ENCODE data around the gene LEFTY2.
"Not testable (repeated sequence)": the region's sequence is repeated elsewhere in the genome, so short reads cannot be mapped to it uniquely, and the experiment has no call there.

Gene LEFTY2

DNA sequence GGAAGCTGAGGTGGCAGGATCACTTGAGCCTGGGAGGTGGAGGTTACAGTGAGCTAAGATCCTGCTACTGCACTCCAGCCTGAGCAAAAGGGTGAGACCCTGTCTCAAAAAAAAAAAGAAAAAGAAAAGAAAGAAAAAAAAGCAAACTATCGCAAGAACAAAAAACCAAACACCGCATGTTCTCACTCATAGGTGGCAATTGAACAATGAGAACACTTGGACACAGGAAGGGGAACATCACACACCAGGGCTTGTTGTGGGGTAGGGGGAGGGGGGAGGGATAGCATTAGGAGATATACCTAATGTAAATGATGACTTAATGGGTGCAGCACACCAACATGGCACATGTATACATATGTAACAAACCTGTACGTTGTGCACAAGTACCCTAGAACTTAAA lies 11.6 kb downstream of the LEFTY2 start:
- not testable (repeated sequence) for DNase-seq (ENCODE audit: low read depth in 2 of 2)

DNA sequence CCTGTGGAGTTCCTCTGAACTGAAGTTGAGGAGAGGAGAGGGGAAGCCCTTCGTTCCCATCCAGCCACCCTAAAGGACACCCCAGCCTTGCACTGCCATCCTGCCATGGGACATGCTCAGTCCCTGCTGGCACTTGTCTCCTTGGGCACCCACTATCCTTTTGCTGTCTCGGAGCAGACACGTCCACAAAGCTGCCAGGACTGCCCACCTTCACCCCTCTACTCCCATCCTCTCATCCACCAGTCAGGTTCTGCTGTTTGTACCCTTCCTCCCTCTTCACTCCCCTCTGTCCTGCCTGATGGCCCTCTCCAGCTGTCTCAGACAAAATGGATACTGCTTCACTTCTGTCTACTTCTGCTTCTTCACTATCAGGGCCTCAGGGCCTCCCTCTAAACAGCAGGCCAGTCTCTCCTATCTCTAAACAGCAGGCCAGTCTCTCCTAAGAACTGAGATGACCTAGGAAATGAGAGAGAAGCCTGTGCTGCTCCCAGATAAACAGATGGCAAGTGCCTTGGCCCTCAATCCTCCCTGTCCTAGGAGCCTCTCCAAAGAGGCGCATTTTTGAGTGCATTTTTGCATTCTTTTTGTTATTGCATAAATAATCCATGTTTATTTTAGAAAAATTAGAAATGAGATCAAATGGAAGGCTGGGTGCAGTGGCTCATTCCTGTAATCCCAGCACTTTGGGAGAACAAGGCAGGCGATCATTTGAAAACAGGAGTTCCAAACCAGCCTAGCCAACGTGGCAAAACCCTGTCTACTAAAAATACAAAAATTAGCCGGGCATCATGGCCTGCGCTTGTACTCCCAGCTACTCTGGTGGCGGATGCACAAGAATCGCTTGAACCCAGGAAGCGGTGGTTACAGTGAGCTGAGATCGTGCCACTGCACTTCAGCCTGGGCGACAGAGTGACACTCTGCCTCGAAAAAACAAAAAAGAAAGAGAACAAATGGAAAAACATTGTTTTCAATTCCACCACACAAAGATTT lies 12.5 kb downstream of the LEFTY2 start:
- DNase-seq (ENCODE audit: low read depth in 2 of 2): no peak

GRCh38 chr1:225926551-225927113 lies 14.4 kb downstream of the LEFTY2 start:
- DNase-seq (ENCODE audit: low read depth in 2 of 2): no peak

DNA sequence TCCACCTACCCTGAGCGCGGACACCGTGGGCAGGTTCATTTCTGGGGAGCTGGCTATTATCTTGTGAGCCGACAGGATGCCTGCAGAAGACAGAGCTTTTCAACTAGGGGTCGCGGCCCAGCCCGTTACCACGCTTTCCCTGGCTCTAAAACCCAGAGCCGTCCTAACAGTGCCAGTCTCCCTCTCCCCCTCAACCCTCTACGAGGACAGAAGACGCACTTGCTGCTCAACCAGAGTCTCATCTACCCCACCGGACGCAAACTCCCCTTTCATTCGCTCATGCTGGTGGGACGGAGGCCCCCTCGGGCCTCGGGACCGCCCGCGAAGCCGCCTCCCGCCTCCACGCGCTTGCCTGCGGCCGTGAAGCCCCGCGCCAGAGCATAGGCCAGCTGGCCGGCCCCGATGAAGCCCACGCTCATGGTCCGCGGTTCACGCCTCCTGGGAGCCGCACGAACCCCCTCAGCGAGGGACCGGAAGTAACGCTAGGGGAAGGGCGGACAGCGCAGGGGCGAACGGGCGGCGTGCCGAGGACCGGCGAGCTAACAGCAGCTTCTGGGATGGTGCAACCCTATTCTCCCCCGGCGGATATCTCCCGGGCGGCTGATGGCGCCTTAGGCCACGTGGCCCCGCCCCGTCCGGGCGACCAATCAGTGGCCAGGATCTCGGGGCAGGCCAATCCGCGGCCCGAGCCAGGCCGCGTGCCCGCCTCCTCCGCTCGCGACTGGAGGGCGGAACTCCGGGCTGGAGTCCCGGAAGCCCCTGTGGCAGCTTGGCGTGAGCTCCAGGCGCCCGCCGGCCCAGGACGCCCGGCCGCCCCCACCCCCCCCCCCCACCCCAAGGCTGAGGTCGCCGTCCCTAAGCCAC lies 17.1 kb downstream of the LEFTY2 start, which contains the start of gene PYCR2:
TSS of gene PYCR2 (minus strand) at position 559 of the 864 bp plus-strand sequence. CDS start at position 419, 140 bp downstream.
- DNase-seq (ENCODE audit: low read depth in 2 of 2): peak; percentile 89 to 90

GRCh38 chr1:225923381-225923691 lies 17.7 kb downstream of the LEFTY2 start:
- no peak for DNase-seq (ENCODE audit: low read depth in 2 of 2)

- no peak for DNase-seq (ENCODE audit: low read depth in 2 of 2)
These were observed 19.0 kb downstream of the LEFTY2 start for GRCh38 chr1:225921734-225922709.

DNA sequence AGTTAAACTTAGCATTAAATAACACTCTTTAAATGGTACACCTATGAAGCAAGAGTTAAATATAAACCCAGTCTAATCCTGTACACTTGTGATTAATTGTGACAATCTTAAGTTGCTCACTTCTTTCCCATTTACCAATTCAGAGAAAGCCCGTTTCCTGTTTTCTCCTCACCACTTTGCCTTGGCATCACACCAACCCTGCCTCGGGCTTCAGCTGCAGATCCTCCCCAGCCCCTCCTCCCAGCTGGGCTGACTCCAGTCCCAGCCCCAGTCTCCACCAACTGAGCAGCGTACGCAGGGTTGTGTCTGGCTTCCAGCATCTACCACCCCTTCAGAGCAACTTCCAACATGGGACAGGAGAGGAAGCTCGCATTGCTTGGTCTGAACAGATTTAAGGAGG lies 21.1 kb downstream of the LEFTY2 start:
- peak in 1 of 2 experiments; percentile 15 for DNase-seq (ENCODE audit: low read depth in 2 of 2)

GRCh38 chr1:225918280-225918679 lies 22.7 kb downstream of the LEFTY2 start:
- no peak for DNase-seq (ENCODE audit: low read depth in 2 of 2)

- DNase-seq (ENCODE audit: low read depth in 2 of 2): no peak
These were observed 23.5 kb downstream of the LEFTY2 start for GRCh38 chr1:225917536-225917935.

DNA sequence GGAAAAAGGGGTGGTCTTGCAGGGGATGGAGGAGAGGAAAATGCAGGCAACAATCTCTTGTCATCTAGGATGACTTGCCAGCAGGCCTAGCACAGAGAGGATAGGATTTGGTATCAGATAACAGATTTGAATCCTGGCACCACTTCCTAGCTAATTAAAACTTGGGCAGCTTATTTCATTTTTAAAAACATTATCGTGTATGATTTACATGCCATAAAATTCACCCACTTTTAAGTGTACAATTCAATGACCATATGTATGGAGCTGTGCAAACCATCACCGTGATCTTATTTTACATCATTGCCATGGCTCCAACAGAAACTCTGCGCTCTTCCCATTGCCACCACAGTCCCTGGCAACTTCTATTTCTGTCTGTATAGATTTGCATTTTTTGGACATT lies 23.9 kb downstream of the LEFTY2 start:
- no peak for DNase-seq (ENCODE audit: low read depth in 2 of 2)

DNA sequence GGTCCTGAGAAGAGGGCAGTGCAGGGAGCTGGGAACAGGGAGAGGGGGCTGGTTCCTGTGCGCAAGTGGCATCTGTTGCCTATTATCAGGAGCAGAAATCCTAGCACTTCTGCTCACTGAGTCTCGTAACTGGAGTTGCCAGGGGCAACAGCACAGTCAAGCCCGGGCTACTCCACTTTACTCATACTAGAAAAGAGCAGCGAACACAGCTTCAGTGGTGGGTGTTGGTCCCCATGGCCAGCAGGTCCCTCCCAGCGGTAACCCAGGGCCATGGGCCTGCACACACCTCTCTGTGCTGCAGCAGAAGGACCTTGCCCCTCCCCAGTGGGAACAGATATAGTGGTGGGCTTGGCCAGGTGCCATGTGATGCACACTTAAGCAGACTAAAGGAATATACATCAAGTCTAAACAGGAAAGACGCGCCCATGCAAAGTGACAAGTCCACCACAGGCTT lies 25.5 kb downstream of the LEFTY2 start:
- no peak for DNase-seq (ENCODE audit: low read depth in 2 of 2)

GRCh38 chr1:225914947-225915346 lies 26.1 kb downstream of the LEFTY2 start:
- no peak for DNase-seq (ENCODE audit: low read depth in 2 of 2)

- no peak for DNase-seq (ENCODE audit: low read depth in 2 of 2)
These were observed 26.6 kb downstream of the LEFTY2 start for GRCh38 chr1:225914391-225914790.

DNA sequence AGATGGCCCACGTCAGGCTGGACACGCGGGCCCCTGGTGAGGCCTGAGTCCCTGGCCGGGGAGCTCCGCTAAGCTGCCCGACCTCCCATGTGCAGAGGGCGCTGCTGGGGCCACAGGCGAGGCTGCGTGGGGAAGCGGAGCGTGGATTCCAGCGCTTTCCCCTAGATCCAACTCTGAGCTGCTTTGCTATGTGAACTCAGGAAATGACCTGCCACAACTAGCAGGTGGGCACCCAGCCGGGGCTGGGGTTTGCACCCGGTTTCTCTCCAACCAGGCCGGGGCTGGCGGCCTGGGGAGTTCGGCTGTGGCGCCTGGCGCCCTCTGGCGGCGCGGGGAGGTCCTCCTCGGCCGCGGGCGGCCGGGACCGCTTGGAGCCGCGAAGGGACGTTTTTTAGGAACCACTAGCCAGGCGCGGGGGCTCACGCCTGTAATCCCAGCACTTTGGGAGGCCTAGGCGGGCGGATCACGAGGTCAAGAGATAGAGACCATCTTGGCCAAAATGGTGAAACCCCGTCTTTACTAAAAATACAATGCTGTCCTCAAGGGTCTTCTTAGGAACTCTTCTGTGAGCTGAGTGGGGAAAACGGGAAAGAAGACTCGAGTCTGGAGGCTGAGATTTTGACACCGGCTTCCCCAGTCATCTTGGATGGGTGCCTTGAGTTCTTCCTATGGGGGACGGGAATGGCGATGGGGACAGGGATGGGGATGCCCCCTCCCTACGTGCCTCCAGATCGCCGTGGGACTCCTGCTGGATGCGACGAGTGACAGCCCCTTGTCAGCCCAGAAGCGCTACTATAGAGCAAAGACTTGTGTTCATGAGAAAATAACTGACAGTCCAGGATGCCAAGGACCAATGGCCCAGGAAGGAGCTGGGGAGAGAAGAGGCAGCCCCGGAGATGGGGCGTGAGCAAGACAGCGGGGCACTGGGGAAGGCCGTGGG lies 29.6 kb downstream of the LEFTY2 start:
- peak; percentile 42 to 59 for DNase-seq (ENCODE audit: low read depth in 2 of 2)

DNA sequence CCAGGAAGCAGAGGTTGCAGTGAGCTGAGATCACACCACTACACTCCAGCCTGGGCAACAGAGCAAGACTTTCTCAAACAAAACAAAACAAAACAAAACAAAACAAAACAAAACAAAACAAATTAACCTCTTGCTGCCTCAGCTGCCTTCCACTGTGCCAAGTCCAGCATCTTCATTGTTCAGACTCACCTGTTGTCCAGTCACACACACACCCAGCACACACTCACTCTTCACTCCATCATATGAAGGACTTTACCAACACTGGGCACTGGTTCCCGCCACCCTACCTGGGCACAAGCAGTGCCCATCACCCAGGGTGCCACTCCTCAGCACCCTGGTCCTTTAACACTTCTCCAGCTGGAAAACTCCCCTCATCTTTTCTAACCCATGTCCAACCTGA lies 31.5 kb downstream of the LEFTY2 start:
- DNase-seq (ENCODE audit: low read depth in 2 of 2): no peak

GRCh38 chr1:225908773-225909172 lies 32.2 kb downstream of the LEFTY2 start:
- no peak for DNase-seq (ENCODE audit: low read depth in 2 of 2)

GRCh38 chr1:225908013-225908640 lies 32.9 kb downstream of the LEFTY2 start:
- DNase-seq (ENCODE audit: low read depth in 2 of 2): no peak

- no peak for DNase-seq (ENCODE audit: low read depth in 2 of 2)
These were observed 33.7 kb downstream of the LEFTY2 start for GRCh38 chr1:225907341-225907740.

- DNase-seq (ENCODE audit: low read depth in 2 of 2): no peak
These were observed 34.6 kb downstream of the LEFTY2 start for GRCh38 chr1:225906467-225906866.

Data from stimulated activated CD4-positive, alpha-beta T cell treated with anti-CD3 and anti-CD28 coated beads, Interleukin-12 subunit alpha, Interleukin-12 subunit beta, amount 100 ng/mL, for 24 hours (primary cell).